OCI-LY7 (cell line): ENCODE results near the gene TXNDC11.

Experiments used
- EZH2phosphoT487 ChIP-seq: fragments of 200-600 bp; sonication (generic); IDR thresholded peaks from 2 replicates; pipeline ENCODE4 v1.6.1; 2018; ENCODE audit warnings: low read depth, borderline replicate concordance, mild to moderate bottlenecking, mixed run types, antibody characterized with exemption, low read length, moderate library complexity, mixed read lengths
- TF ChIP-seq, protein P1 (sequence below): fragments of 200-600 bp; sonication (generic); conservative IDR thresholded peaks from 2 replicates; pipeline ENCODE4 v1.5.1; 2014; ENCODE audit warnings: mild to moderate bottlenecking, antibody characterized with exemption, low read length, moderate library complexity, mixed read lengths

- TF ChIP-seq, protein P1, sequence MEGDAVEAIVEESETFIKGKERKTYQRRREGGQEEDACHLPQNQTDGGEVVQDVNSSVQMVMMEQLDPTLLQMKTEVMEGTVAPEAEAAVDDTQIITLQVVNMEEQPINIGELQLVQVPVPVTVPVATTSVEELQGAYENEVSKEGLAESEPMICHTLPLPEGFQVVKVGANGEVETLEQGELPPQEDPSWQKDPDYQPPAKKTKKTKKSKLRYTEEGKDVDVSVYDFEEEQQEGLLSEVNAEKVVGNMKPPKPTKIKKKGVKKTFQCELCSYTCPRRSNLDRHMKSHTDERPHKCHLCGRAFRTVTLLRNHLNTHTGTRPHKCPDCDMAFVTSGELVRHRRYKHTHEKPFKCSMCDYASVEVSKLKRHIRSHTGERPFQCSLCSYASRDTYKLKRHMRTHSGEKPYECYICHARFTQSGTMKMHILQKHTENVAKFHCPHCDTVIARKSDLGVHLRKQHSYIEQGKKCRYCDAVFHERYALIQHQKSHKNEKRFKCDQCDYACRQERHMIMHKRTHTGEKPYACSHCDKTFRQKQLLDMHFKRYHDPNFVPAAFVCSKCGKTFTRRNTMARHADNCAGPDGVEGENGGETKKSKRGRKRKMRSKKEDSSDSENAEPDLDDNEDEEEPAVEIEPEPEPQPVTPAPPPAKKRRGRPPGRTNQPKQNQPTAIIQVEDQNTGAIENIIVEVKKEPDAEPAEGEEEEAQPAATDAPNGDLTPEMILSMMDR, result peak; percentile 66
- no peak for TF ChIP-seq EZH2phosphoT487
These were observed 44.4 kb downstream of the TXNDC11 start for GRCh38 chr16:11698271-11698689.
